Non-pigmented ciliary epithelial cell (primary cell): ENCODE data around the gene SYCP1.
"Not testable (repeated sequence)": the region's sequence is repeated elsewhere in the genome, so short reads cannot be mapped to it uniquely, and the experiment has no call there.

Experiments
- DNase-seq: peaks from one replicate; pipeline ENCODE4 v3.0.0-alpha.2; 2010; ENCODE audit warnings: low read depth

Gene SYCP1

GRCh38 chr1:114959423-114959822 is 104.8 kb downstream of the SYCP1 start:
- DNase-seq = no peak

DNA sequence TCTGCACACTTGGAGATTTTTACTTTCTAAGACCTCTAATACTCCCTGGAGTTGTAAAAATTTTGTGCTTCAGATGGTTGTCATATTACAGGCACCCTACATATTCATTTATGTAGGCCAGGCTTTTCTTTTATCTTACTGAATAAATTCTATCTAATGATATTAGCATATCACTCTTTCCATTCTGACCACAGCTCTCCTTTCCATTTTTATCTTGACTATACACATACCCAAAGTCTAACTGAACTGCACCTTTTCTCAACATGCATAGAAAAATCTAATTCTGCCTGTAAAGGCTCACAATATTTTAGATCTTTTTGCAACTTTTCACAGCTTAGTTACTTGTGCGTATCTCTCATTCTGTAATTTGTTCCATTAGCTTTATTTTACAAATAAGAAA is 122.2 kb downstream of the SYCP1 start:
- DNase-seq = no peak

DNA sequence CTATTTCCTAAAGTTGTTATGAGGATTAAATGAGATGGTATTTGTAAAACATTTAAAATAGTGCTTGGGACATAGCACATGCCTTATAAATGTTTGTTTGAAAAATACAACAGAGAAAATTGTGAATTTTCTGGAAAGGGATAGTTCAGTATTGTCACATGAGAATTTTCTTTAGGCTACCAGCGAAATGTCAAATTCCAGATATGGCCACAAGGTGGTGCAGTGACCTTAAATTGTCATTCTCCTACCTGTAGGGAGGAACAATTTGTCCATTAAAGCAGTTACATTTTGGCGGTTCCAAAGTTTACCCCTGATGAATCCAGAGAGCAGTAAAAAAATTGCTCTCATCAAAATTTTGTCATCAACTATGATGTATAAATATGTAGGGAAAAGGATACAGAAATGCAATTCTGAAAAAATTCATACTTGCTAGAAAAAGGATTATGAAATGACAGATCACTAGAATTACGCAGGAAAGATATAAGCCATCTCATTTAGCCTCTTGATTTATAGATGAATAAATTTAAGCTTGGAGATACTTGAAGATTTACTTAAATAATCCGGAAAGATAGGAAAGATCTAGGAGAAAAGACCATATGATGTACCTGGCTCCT is 124.7 kb downstream of the SYCP1 start:
- peak; percentile 6 for DNase-seq

- DNase-seq = no peak
Measured at GRCh38 chr1:114982251-114982650, 127.6 kb downstream of the SYCP1 start.

GRCh38 chr1:114986286-114986685 is 131.6 kb downstream of the SYCP1 start:
- DNase-seq = no peak

- no peak for DNase-seq
Measured at GRCh38 chr1:114988095-114988494, 133.4 kb downstream of the SYCP1 start.

DNA sequence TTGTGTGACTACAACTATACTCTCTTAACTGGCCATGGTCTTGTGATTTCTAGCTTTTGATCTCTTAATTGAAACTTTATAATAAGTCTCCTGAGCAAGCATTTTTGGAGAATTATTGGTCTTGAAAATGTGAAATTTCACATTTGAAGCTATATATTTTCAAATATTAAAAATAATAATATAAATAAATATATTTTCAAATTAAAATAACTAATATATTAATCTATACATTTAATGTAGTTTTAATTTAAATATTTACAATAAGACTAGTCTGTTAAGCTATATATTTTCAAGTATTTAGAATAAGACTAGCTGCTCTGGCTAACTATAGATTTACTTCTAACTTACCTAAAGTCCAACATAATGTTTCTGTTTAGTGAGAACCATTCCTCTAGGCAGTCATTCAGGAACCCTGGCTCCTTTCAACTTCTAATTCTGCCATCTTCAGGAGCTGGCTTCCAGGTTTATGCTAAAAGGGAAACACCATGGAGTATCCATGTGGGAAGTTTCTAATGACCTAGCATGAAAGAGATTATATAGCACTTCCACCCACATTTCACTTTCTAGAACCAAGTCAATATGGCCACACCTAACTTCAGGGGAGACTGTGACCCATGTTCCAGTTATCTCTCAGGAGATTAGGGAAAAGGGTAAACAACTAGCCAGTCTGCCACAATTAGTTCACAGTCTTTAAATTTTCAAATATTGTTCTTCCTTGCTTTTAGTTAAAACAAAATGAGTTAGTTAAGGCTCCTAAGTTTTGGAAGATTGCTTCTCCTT is 143.0 kb downstream of the SYCP1 start:
- no peak for DNase-seq

DNA sequence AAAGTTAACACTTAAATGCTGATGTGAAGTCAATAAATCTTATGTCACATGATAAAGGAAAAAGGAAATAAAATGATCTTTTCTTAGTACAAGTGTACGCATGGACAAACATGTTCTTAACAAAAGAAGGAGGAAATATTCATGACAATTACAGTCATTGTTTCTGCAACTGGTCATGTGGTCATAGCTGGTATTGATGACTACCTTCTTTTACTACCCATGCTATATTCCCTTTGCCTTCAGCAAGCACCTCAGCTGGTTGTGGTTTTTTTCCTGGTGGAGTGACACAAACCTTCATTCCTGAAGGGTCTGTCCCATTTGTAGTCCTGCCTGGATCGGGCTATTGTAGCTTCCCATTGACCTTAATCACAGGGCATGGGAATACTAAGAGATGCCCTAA is 151.5 kb downstream of the SYCP1 start:
- no peak for DNase-seq

- DNase-seq = no peak
Measured at GRCh38 chr1:115012006-115012405, 157.3 kb downstream of the SYCP1 start.

DNA sequence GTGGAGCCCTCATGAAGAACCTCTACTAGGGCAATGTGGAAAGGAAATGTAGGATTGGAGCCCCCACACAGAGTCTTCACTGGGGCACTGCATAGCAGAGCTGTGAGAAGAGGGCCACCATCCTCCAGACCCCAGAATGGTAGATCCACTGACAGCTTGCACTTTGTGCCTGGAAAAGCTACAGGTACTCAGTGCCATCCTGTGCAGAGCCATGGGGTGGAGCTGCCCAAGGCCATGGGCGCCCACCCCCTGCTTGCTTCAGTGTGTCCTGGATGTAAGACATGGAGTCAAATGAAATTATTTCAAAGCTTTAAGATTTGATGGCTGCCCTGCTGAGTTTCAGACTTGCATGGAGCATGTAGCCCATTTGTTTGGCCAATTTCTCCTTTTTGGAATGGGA is 157.8 kb downstream of the SYCP1 start:
- DNase-seq = no peak

GRCh38 chr1:115013792-115014191 is 159.1 kb downstream of the SYCP1 start:
- DNase-seq = no peak

DNA sequence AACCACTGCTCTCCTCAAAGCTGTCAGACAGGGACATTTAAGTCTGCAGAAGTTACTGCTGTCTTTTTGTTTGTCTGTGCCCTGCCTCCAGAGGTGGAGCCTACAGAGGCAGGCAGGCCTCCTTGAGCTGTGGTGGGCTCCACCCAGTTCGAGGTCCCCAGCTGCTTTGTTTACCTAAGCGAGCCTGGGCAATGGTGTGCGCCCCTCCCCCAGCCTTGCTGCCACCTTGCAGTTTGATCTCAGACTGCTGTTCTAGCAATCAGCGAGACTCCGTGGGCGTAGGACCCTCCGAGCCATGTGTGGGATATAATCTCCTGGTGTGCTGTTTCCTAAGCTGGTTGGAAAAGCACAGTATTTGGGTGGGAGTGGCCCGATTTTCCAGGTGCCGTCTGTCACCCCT is 164.9 kb downstream of the SYCP1 start:
- DNase-seq = not testable (repeated sequence)

DNA sequence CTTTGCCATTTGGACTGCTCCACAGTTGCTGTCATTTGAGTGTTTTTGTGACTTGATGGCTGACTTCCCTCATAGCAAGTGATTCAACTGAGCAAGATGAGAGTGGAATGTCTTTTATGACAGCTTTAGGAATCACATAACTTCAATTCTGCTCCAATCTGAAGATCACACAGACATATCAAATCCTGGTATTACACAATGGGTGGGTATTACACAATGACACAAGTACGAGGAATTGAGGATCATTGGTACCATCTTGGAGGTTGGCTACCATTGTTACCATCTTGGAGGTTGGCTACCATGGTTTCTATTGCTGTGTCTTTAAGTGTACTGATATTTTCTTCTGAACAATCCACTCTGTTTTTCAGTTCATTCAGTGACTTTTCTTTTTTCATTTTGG is 166.5 kb downstream of the SYCP1 start:
- no peak for DNase-seq

GRCh38 chr1:115023593-115023992 is 168.9 kb downstream of the SYCP1 start:
- no peak for DNase-seq

GRCh38 chr1:115029526-115029925 is 174.9 kb downstream of the SYCP1 start, which contains the start of gene TSHB:
Gene TSHB, plus strand, starts transcription at chr1:115029826. Its CDS starts 3,537 bp downstream, at chr1:115033363.
- no peak for DNase-seq

- DNase-seq = no peak
Measured at GRCh38 chr1:115031595-115031994, 176.9 kb downstream of the SYCP1 start.

DNA sequence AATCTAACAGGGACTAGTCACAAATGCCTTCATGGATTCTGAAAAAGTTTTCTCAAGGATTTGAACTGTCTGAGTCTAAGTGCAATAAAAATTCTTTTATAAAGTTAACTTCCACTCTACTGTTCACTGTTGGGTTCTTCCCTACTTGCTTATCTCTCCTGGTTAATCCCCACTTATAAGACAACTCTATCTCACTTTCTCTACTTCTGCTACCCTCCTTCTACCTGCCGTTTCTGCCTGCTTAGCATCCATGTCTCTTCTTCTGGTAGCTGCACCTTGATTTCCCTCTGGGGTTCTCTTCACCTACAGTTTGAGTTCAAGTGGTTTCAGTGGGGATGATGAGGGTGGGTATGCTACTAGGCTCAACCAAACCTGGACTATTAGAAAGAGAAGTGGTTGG is 181.0 kb downstream of the SYCP1 start:
- DNase-seq = no peak

DNA sequence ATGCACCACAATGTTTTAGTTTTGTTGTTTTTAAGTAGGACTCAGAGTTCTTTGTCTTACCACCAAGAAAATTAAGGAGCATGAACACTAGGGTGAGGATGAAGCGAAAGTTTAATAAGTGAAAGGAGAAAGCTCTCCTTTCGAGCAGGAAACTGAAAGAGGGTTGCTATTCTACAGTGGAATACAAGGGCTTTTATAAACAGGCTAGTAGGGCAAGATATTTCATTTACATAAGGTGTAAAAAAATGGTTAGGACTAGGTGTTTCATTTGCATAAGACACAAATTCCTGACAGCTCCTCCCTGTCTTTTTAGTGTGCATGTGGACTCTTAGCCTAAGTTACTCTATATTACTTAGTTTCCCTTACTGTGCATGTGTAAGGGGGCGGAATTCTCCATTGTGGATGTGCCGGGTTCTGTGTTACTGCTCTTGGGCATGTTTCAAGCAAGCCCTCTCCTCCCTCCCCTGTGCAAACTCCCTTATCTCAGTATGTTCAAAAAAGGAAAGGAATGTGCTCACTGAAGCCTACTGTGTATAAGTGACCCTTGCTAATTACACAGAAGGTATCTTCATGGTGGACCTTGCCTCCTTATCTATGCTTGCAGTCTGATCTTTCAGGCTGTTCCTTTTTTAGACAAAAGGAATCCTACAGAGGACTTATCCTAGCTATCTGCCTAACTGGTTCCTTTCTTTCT is 182.3 kb downstream of the SYCP1 start:
- no peak for DNase-seq

GRCh38 chr1:115040501-115040900 is 185.8 kb downstream of the SYCP1 start:
- no peak for DNase-seq

- DNase-seq = no peak
Measured at GRCh38 chr1:115041654-115042053, 187.0 kb downstream of the SYCP1 start.
